Smooth muscle cell (in vitro differentiated cells): ENCODE measurements around the gene GPC1. TPM values are rescaled to one million over a fixed set of nuclear protein-coding genes. Genes with fewer than 3 reads are reported as not detected.
A peak's percentile ranks its signal among the peaks of the same experiment; 100 is the strongest.

Experiments
- DNase-seq: peaks from one replicate; lab custom pipeline; 2025; ENCODE audit not compliant: unreplicated experiment; lab: John Stamatoyannopoulos, UW
- H2AFZ ChIP-seq: fragments of 200-600 bp; sonication (generic); 2 replicates; pipeline ENCODE4 v1.6.0; 2016; ENCODE audit warnings: antibody characterized with exemption, low read depth, mild to moderate bottlenecking
- H3F3A ChIP-seq: fragments of 200-600 bp; sonication (generic); 2 replicates; pipeline ENCODE4 v1.6.0; 2017; ENCODE audit warnings: antibody characterized with exemption, low read depth
- H3K27ac ChIP-seq: fragments of 200-600 bp; sonication (generic); 2 replicates; pipeline ENCODE4 v1.5.1; 2016; ENCODE audit warnings: low read depth, mild to moderate bottlenecking
- H3K27me3 ChIP-seq: fragments of 200-600 bp; sonication (generic); 2 replicates; pipeline ENCODE4 v1.6.1; 2016; ENCODE audit warnings: low read depth, mild to moderate bottlenecking
- H3K36me3 ChIP-seq: fragments of 200-600 bp; sonication (generic); 2 replicates; pipeline ENCODE4 v1.5.1; 2016; ENCODE audit warnings: low read depth
- H3K4me1 ChIP-seq: fragments of 200-600 bp; sonication (generic); 2 replicates; pipeline ENCODE4 v1.5.1; 2016; ENCODE audit warnings: low read depth
- H3K4me2 ChIP-seq: fragments of 200-600 bp; sonication (generic); 2 replicates; pipeline ENCODE4 v1.6.0; 2016; ENCODE audit warnings: mild to moderate bottlenecking
- H3K4me3 ChIP-seq: fragments of 200-600 bp; sonication (generic); 2 replicates; pipeline ENCODE4 v1.5.1; 2016; ENCODE audit warnings: mild to moderate bottlenecking
- H3K79me2 ChIP-seq: fragments of 200-600 bp; sonication (generic); 2 replicates; pipeline ENCODE4 v1.6.0; 2016; ENCODE audit warnings: low read depth, mild to moderate bottlenecking
- H3K9ac ChIP-seq: fragments of 200-600 bp; sonication (generic); 2 replicates; pipeline ENCODE4 v1.6.0; 2016; ENCODE audit warnings: low read depth
- H3K9me3 ChIP-seq: fragments of 200-600 bp; sonication (generic); replicated peaks from 2 replicates; pipeline ENCODE4 v1.5.1; 2016; ENCODE audit warnings: low read depth
- H4K20me1 ChIP-seq: fragments of 200-600 bp; sonication (generic); 2 replicates; pipeline ENCODE4 v1.6.0; 2016; ENCODE audit warnings: low read depth
- CTCF ChIP-seq: fragments of 200-600 bp; sonication (generic); IDR thresholded peaks from 2 replicates; pipeline ENCODE4 v1.5.1; 2017; ENCODE audit warnings: borderline replicate concordance, mild to moderate bottlenecking, antibody characterized with exemption; ENCODE audit not compliant: insufficient read depth, poor library complexity, severe bottlenecking
- WGBS: methylation state at CpG from one replicate; pipeline ENCODE4 v1.1.7; 2016; ENCODE audit warnings: low lambda C conversion rate; 5-methylcytosine and 5-hydroxymethylcytosine counted together
- polyA plus RNA-seq: library from polyadenylated mRNA; unstranded; fragments of >200 nt; fragmentation: Nextera tagmentation; extraction: Ambion mirVana; gene quantifications from 2 replicates; pipeline ENCODE4 v1.2.1, GENCODE V29; 2016
- total RNA-seq: library from RNA; depleted of rRNA; stranded (reverse); fragments of >200 nt; gene quantifications from 2 replicates; pipeline ENCODE4 v1.2.3, GENCODE V29; 2014

Gene GPC1
- total and polyA plus RNA-seq, 2 experiments from 2014 or later = 88.9 to 221 TPM

GRCh38 chr2:240431661-240432424 is 3.6 kb upstream of the GPC1 start:
- no peak for DNase-seq
- Histone ChIP-seq H3K4me1 (peaks cover 13% of the 10 kb centered on the region), H4K20me1 (peaks cover 8% of the 10 kb centered on the region), H3K9me3 (no peaks in the 10 kb centered on the region), H3F3A (no peaks in the 10 kb centered on the region), H3K27me3 (no peaks in the 10 kb centered on the region), H3K4me3 (no peak overlapping the region), H2AFZ (no peak overlapping the region), H3K36me3 (no peaks in the 10 kb centered on the region), H3K79me2 (peaks cover 10% of the 10 kb centered on the region), H3K27ac (no peak overlapping the region), H3K9ac (no peak overlapping the region), H3K4me2 (no peak overlapping the region)
- WGBS = 91% methylated on average over 12 of the region's 12 CpGs
- TF ChIP-seq CTCF = no peak

GRCh38 chr2:240432430-240432819 is 3.0 kb upstream of the GPC1 start:
- no peak for DNase-seq
- Histone ChIP-seq H4K20me1 (peaks cover 14% of the 10 kb centered on the region), H3K9ac (no peak overlapping the region), H3F3A (no peaks in the 10 kb centered on the region), H2AFZ (no peak overlapping the region), H3K9me3 (no peaks in the 10 kb centered on the region), H3K27ac (no peak overlapping the region), H3K4me3 (no peak overlapping the region), H3K4me1 (peaks cover 16% of the 10 kb centered on the region), H3K36me3 (no peaks in the 10 kb centered on the region), H3K4me2 (no peak overlapping the region), H3K27me3 (no peaks in the 10 kb centered on the region), H3K79me2 (peaks cover 16% of the 10 kb centered on the region)
- TF ChIP-seq CTCF = no peak
- 89% methylated on average over 9 of the region's 9 CpGs for WGBS

- H3K4me2 ChIP-seq = peak overlapping the region; percentile 54
- no peaks in the 10 kb centered on the region for H3F3A ChIP-seq
- peak overlapping the region; percentile 79 for H3K27ac ChIP-seq
- H3K4me3 ChIP-seq = no peak overlapping the region
- no peak overlapping the region for H2AFZ ChIP-seq
- H3K36me3 ChIP-seq = no peaks in the 10 kb centered on the region
- H3K9ac ChIP-seq = peak overlapping the region; percentile 67
- H4K20me1 ChIP-seq = peaks cover 21% of the 10 kb centered on the region
- 92% methylated on average over 34 of the region's 34 CpGs for WGBS
- H3K4me1 ChIP-seq = peaks cover 16% of the 10 kb centered on the region
- H3K79me2 ChIP-seq = peaks cover 23% of the 10 kb centered on the region
- H3K27me3 ChIP-seq = no peaks in the 10 kb centered on the region
- DNase-seq = no peak
- TF ChIP-seq CTCF = no peak
- H3K9me3 ChIP-seq = no peaks in the 10 kb centered on the region
Measured at GRCh38 chr2:240432820-240433801, 2.4 kb upstream of the GPC1 start.
